GM12878 (cell line): ENCODE results near the gene TSPEAR. TPM values are rescaled to one million over a fixed set of nuclear protein-coding genes. Genes with fewer than 3 reads are reported as not detected.

Experiments
- BCLAF1 ChIP-seq: fragments of 450-650 bp; IDR thresholded peaks from 2 replicates; pipeline ENCODE4 v1.6.1; 2017; ENCODE audit warnings: antibody characterized with exemption, mild to moderate bottlenecking, moderate library complexity
- CUX1 ChIP-seq: IDR thresholded peaks from 2 replicates; pipeline ENCODE4 v1.6.1; 2012; ENCODE audit warnings: improper control_type of control experiment, low read depth, low read length; ENCODE audit not compliant: insufficient replicate concordance
- RFX5 ChIP-seq: IDR thresholded peaks from 2 replicates; pipeline ENCODE4 v1.6.1; 2011; ENCODE audit warnings: low read depth, low read length, improper control_type of control experiment
- STAT3 ChIP-seq: IDR thresholded peaks from 2 replicates; pipeline ENCODE4 v1.6.1; 2011; ENCODE audit warnings: low read depth, low read length, improper control_type of control experiment
- WRNIP1 ChIP-seq: IDR thresholded peaks from 2 replicates; pipeline ENCODE4 v1.6.1; 2011; ENCODE audit warnings: low read depth, low read length, improper control_type of control experiment, borderline replicate concordance
- polyA plus RNA-seq, 11 experiments: library from polyadenylated mRNA; depleted of rRNA in 4 of 11; unstranded in 6 of 11; stranded (reverse) in 5 of 11; fragments of >200 nt; fragmentation: Nextera tagmentation in 4 of 11; fragmentation: Illumina TruSeq in 1 of 11; extraction: Ambion mirVana in 4 of 11; extraction: Trizol in 1 of 11; gene quantifications; 1 replicate in 1 of 11; 2 replicates in 10 of 11; pipeline versions ENCODE4 v1.2.1 to v1.2.3, GENCODE V29; 2011 to 2016; ENCODE audit warnings: inconsistent platforms in 2 of 11, missing spikeins in 2 of 11, low read depth in 1 of 11
- total RNA-seq, 4 experiments: library from RNA; depleted of rRNA in 3 of 4; stranded (reverse); fragments of >200 nt in 3 of 4; fragmentation: Illumina TruSeq in 1 of 4; extraction: Trizol in 1 of 4; gene quantifications; 2 replicates each; pipeline versions ENCODE4 v1.2.1 to v1.2.3, GENCODE V29; 2013 to 2021

Gene TSPEAR
- total and polyA plus RNA-seq, 10 of the 15 experiments (the other 5 are each of a cell fraction or from before 2014, with no cell fraction given): not detected

GRCh38 chr21:44519346-44520325 lies 191.7 kb downstream of the TSPEAR start (continued):
- TF ChIP-seq BCLAF1 (no peak), RFX5 (no peak), WRNIP1 (no peak), CUX1 (no peak), STAT3 (no peak)
